SU-DHL-6 (cell line): ENCODE data around the gene LPGAT1.

ENCODE experiments used
- EZH2phosphoT487 ChIP-seq: fragments of 200-600 bp; sonication (generic), shearing (Covaris generic); conservative IDR thresholded peaks from 2 replicates; pipeline ENCODE4 v1.6.1; 2018; ENCODE audit warnings: mild to moderate bottlenecking, antibody characterized with exemption, low read length, moderate library complexity, mixed read lengths
- TF ChIP-seq, protein P1 (sequence below): fragments of 200-600 bp; sonication (generic); IDR thresholded peaks from one replicate; pipeline ENCODE4 v1.5.1; 2017; ENCODE audit warnings: antibody characterized with exemption, mild to moderate bottlenecking, low read length, moderate library complexity; ENCODE audit not compliant: insufficient read depth, poor library complexity, severe bottlenecking

DNA sequence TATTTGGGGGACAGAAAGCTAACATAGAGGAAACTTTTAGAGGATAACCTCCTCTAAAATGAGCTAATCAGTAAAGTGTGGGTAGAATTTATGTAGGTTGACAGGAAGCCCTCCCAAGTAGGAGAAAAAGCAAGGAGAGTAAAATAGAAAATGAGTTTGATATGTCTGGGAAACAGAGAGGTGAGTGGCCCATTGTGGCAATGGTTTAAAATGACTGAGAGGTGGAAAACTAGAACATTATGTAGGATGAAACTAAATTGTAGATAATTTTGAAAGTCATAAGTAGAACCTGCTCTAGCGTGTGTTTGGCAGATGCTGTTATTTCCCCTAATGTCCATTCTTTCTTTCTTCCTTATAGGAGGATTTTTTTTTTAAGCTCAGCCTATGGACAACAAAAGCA, 8.5 kb upstream of the LPGAT1 start:
- TF ChIP-seq, protein P1, sequence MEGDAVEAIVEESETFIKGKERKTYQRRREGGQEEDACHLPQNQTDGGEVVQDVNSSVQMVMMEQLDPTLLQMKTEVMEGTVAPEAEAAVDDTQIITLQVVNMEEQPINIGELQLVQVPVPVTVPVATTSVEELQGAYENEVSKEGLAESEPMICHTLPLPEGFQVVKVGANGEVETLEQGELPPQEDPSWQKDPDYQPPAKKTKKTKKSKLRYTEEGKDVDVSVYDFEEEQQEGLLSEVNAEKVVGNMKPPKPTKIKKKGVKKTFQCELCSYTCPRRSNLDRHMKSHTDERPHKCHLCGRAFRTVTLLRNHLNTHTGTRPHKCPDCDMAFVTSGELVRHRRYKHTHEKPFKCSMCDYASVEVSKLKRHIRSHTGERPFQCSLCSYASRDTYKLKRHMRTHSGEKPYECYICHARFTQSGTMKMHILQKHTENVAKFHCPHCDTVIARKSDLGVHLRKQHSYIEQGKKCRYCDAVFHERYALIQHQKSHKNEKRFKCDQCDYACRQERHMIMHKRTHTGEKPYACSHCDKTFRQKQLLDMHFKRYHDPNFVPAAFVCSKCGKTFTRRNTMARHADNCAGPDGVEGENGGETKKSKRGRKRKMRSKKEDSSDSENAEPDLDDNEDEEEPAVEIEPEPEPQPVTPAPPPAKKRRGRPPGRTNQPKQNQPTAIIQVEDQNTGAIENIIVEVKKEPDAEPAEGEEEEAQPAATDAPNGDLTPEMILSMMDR: no peak
- no peak for TF ChIP-seq EZH2phosphoT487
